ENCODE data around the gene DR1. TPM values are rescaled to one million over a fixed set of nuclear protein-coding genes. Genes with fewer than 3 reads are reported as not detected.
"Not testable (repeated sequence)": the region's sequence is repeated elsewhere in the genome, so short reads cannot be mapped to it uniquely, and the experiment has no call there.

DR1 gene
- total RNA-seq, 3 donors from 2014 or later = 45.1 to 50.3 (median 47.4) TPM

DNA sequence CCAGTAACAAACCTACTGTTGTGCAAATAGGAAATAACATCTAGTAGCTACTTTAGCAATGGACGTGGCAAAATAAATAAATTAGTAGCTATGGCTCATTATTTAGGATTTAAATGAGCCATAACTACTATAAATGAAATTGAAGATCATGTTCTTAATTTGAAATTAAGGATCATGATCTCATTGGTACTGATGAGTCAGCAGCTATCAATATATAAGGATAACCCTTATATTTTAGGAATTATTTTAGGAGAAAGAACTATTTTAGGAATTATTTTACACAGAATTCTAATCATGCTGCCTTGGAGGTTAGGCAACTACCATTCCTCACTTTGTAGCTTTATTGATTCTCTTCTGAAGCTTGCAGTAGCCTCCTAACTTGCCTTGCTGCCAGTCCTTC lies 24.0 kb downstream of the DR1 start:
- Histone ChIP-seq H3K36me3 (ENCODE audit: low read depth) (no peaks in the 10 kb centered on the region), H3K4me3 (no peak overlapping the region), H3K4me1 (ENCODE audit: low read depth) (no peaks in the 10 kb centered on the region), H3K9me3 (no peaks in the 10 kb centered on the region)
- DNase-seq (no peak), ATAC-seq (no peak)
- TF ChIP-seq, protein P1, sequence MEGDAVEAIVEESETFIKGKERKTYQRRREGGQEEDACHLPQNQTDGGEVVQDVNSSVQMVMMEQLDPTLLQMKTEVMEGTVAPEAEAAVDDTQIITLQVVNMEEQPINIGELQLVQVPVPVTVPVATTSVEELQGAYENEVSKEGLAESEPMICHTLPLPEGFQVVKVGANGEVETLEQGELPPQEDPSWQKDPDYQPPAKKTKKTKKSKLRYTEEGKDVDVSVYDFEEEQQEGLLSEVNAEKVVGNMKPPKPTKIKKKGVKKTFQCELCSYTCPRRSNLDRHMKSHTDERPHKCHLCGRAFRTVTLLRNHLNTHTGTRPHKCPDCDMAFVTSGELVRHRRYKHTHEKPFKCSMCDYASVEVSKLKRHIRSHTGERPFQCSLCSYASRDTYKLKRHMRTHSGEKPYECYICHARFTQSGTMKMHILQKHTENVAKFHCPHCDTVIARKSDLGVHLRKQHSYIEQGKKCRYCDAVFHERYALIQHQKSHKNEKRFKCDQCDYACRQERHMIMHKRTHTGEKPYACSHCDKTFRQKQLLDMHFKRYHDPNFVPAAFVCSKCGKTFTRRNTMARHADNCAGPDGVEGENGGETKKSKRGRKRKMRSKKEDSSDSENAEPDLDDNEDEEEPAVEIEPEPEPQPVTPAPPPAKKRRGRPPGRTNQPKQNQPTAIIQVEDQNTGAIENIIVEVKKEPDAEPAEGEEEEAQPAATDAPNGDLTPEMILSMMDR (IDR thresholded peaks at IDR 0.05) = no peak
- intact Hi-C loops (cut with DNase I, micrococcal nuclease) = no loop called here

DNA sequence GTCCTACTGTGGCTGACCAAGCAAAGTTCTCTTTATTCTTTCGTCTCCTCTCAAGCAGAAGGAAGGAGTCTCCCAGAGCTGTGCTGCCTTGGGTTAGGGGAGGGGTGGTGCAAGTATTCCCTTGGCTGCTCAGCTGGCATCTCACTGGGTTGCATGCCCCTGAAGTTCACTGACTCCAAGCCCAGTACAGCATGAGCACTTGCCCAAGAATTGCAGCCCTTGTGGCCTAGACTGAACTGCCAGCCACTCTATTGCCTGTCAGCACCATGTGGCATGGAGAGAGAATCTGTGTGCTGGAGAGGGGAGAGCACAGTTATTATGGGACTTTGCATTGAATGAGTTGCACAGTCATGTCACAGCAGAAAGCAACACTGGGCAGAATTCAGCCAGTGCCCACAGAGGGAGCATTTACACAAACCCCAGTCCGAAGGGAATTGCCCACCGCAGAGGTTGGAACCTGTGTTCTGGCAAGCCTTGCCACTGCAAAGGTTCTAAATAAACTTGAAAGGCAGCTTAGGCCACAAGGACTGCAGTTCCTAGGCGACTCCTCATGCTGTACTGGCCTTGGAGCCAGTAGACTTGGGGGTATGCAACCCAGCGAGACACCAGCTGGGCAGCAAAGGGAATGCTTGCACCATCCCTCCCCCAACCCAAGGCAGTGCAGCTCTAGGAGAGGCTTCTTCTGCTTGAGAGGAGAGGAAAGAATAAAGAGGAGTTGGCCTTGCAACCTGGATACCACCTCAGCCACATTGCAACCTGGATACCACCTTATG lies 28.8 kb downstream of the DR1 start:
- no peak for ATAC-seq
- Histone ChIP-seq H3K36me3 (ENCODE audit: low read depth) (no peaks in the 10 kb centered on the region), H3K4me3 (no peak overlapping the region), H3K9me3 (peaks cover 5% of the 10 kb centered on the region), H3K4me1 (ENCODE audit: low read depth) (no peaks in the 10 kb centered on the region)
- TF ChIP-seq, protein P1 (IDR thresholded peaks at IDR 0.05) = no peak
- intact Hi-C loops (cut with DNase I, micrococcal nuclease) = no loop called here
- no peak for DNase-seq

DNA sequence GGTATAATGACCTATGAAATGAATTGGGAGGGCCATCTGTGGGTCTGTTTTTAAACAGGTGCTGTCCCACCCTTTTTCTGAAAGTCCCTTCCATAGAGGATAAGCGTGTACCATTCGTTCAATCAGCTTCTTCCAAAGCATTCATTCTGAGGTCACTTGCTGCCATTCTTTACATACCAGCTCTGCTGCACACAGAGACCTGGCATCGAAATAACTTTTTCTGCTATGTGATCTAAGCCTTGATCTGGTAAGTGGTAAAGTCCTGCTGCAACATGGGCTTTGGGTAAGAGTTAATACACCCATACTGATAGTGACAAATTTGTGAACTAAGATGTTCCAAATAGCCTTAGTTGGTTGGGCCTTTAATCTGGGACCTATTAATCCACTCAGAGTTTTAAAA lies 38.9 kb downstream of the DR1 start:
- H3K4me3 ChIP-seq = no peak overlapping the region
- H3K9me3 ChIP-seq = peaks cover 17% of the 10 kb centered on the region
- H3K4me1 ChIP-seq (ENCODE audit: low read depth) = no peaks in the 10 kb centered on the region
- DNase-seq (no peak), ATAC-seq (no peak)
- no peaks in the 10 kb centered on the region for H3K36me3 ChIP-seq (ENCODE audit: low read depth)
- TF ChIP-seq, protein P1 (IDR thresholded peaks at IDR 0.05) = no peak
- intact Hi-C loops (cut with DNase I, micrococcal nuclease) = no loop called here

DNA sequence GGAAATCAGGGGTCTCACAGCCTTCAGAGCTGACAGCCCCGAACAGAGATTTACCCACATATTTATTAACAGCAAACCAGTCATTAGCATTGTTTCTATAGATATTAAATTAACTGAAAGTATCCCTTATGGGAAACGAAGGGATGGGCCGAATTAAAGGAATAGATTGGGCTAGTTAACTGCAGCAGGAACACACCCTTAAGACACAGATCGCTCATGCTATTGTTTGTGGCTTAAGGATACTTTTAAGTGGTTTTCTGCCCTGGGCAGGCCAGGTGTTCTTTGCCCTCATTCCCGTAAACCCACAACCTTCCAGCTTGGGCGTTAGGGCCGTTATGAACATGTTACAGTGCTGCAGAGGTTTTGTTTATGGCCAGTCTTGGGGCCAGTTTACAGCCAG lies 40.6 kb downstream of the DR1 start:
- intact Hi-C loops (cut with DNase I, micrococcal nuclease); H3K36me3 ChIP-seq (ENCODE audit: low read depth); ATAC-seq: not testable (repeated sequence)

DNA sequence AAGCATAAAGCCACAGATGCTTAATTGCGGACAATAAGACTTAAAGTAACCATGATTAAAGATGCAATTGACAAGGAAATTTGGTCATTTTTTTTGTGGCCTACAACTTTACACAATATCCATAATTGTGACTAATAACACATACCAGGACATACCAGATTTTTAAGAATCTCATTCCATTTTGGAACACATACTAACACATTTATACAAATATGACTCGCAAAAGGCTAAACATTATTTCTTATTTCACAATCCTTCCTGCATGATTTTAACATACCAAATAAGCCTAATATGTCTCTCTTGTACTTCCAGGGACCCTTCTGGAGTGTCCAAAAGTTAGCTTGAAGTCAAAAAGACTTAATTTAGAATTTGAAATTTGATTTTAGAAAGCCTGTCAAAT lies 48.8 kb downstream of the DR1 start:
- no peaks in the 10 kb centered on the region for H3K4me1 ChIP-seq (ENCODE audit: low read depth)
- no peaks in the 10 kb centered on the region for H3K36me3 ChIP-seq (ENCODE audit: low read depth)
- ATAC-seq (no peak), DNase-seq (no peak)
- no peak overlapping the region for H3K4me3 ChIP-seq
- no peaks in the 10 kb centered on the region for H3K9me3 ChIP-seq
- intact Hi-C loops (cut with DNase I, micrococcal nuclease) = no loop called here
- TF ChIP-seq, protein P1 (IDR thresholded peaks at IDR 0.05) = no peak

More for the DNA sequence above, 40.6 kb downstream of the DR1 start:
- not testable (repeated sequence) for DNase-seq; H3K4me1 ChIP-seq (ENCODE audit: low read depth); H3K4me3 ChIP-seq
- peaks cover 17% of the 10 kb centered on the region for H3K9me3 ChIP-seq

DNA sequence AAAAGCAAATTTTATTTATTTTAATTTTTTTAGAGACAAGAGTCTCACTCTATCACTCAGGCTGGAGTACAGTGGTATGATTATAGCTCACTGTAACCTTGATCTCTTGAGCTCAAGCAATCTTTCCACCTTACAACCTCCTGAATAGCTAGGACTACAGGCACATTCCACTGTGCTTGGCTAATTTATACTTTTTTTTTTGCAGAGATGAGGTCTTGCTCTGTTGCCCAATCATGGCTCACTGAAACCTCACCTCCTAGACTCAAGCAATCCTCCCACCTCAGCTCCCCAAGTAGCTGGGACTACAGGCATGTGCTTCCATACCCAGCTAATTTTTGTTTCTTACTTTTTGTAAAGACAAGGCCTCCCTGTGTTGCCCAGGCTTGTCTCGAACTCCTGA lies 49.5 kb downstream of the DR1 start:
- intact Hi-C loops (cut with DNase I, micrococcal nuclease) = no loop called here
- ATAC-seq (no peak), DNase-seq (no peak)
- H3K4me3 ChIP-seq = no peak overlapping the region
- H3K36me3 ChIP-seq (ENCODE audit: low read depth) = no peaks in the 10 kb centered on the region
- TF ChIP-seq, protein P1 (IDR thresholded peaks at IDR 0.05) = no peak
- no peaks in the 10 kb centered on the region for H3K4me1 ChIP-seq (ENCODE audit: low read depth)
- H3K9me3 ChIP-seq = no peaks in the 10 kb centered on the region
